Loucy (cell line): Measurements from ENCODE around the gene GIGYF2.

Source experiments
- H2AFZ ChIP-seq: fragments of 200-600 bp; sonication (generic); 2 replicates; pipeline ENCODE4 v1.6.0; 2016; ENCODE audit warnings: antibody characterized with exemption, mild to moderate bottlenecking, low read length, moderate library complexity
- H3F3A ChIP-seq: fragments of 200-600 bp; 2 replicates; pipeline ENCODE4 v1.6.0; 2016; ENCODE audit warnings: antibody characterized with exemption, low read depth, mild to moderate bottlenecking
- H3K27me3 ChIP-seq: fragments of 200-600 bp; sonication (generic); 2 replicates; pipeline ENCODE4 v1.6.1; 2014; ENCODE audit warnings: low read length, mild to moderate bottlenecking; ENCODE audit not compliant: insufficient read depth, poor library complexity, severe bottlenecking
- H3K36me3 ChIP-seq: fragments of 200-600 bp; sonication (generic); 2 replicates; pipeline ENCODE4 v1.6.1; 2016; ENCODE audit warnings: low read length; ENCODE audit not compliant: insufficient read depth
- H3K4me1 ChIP-seq: fragments of 200-600 bp; sonication (generic); 2 replicates; pipeline ENCODE4 v1.5.1; 2014; ENCODE audit warnings: low read length, mild to moderate bottlenecking; ENCODE audit not compliant: insufficient read depth, poor library complexity, severe bottlenecking
- H3K4me2 ChIP-seq: fragments of 200-600 bp; sonication (generic); 2 replicates; pipeline ENCODE4 v1.6.0; 2014; ENCODE audit warnings: antibody characterized with exemption, low read length, low read depth, mild to moderate bottlenecking; ENCODE audit not compliant: poor library complexity, severe bottlenecking
- H3K4me3 ChIP-seq: fragments of 200-600 bp; sonication (generic); 2 replicates; pipeline ENCODE4 v1.5.1; 2014; ENCODE audit warnings: low read length, mild to moderate bottlenecking, mixed read lengths; ENCODE audit not compliant: poor library complexity, severe bottlenecking
- H3K79me2 ChIP-seq: fragments of 200-600 bp; sonication (generic); 2 replicates; pipeline ENCODE4 v1.6.1; 2014; ENCODE audit warnings: low read length; ENCODE audit not compliant: insufficient read depth
- H3K9ac ChIP-seq: fragments of 200-600 bp; sonication (generic); 2 replicates; pipeline ENCODE4 v1.6.0; 2014; ENCODE audit warnings: mild to moderate bottlenecking, low read depth, low read length, moderate library complexity; ENCODE audit not compliant: poor library complexity, severe bottlenecking
- H3K9me2 ChIP-seq: fragments of 200-600 bp; sonication (generic); replicated peaks from 2 replicates; pipeline ENCODE4 v1.6.1; 2016; ENCODE audit warnings: low read depth, low read length, mixed read lengths
- H3K9me3 ChIP-seq: fragments of 200-600 bp; sonication (generic); 2 replicates; pipeline ENCODE4 v1.6.1; 2014; ENCODE audit warnings: mild to moderate bottlenecking, antibody characterized with exemption, low read length, low read depth; ENCODE audit not compliant: insufficient read depth
- H4K20me1 ChIP-seq: fragments of 200-600 bp; sonication (generic); 2 replicates; pipeline ENCODE4 v1.6.0; 2014; ENCODE audit warnings: antibody characterized with exemption, low read length, mild to moderate bottlenecking; ENCODE audit not compliant: insufficient read depth, poor library complexity, severe bottlenecking
- CTCF ChIP-seq: fragments of 200-600 bp; sonication (generic); conservative IDR thresholded peaks from 2 replicates; pipeline ENCODE4 v1.5.1; 2014; ENCODE audit warnings: mild to moderate bottlenecking, antibody characterized with exemption, low read length
- EZH2phosphoT487 ChIP-seq: fragments of 200-600 bp; IDR thresholded peaks from 2 replicates; pipeline ENCODE4 v1.6.1; 2018; ENCODE audit warnings: antibody characterized with exemption, mild to moderate bottlenecking, moderate library complexity, borderline replicate concordance

The GIGYF2 gene

DNA sequence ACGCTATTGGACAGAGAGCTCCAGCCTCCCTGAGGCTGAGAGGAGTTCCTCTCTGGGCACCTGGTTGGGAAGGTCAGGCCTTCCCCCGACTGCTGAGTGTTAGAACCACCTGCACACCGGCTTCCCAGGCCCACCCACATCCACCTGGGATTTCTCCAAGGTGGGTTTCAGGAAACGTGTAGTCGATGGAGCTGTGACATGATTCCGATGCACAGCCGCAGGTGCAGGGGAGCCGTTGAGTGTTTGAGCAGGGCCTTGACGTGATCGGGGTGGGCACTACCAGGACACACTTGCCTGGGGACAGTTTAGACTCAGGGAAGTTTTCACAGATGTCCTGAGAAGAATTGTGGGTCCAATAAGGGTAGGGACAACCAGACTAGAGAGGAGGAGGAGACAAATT lies 21.8 kb upstream of the GIGYF2 start:
- no peak overlapping the region for H3K4me2 ChIP-seq
- H3K9me2 ChIP-seq, result no peaks in the 10 kb centered on the region
- no peaks in the 10 kb centered on the region for H3F3A ChIP-seq
- no peaks in the 10 kb centered on the region for H3K36me3 ChIP-seq
- TF ChIP-seq EZH2phosphoT487, result no peak
- no peak for TF ChIP-seq CTCF
- no peaks in the 10 kb centered on the region for H3K27me3 ChIP-seq
- H2AFZ ChIP-seq, result no peak overlapping the region
- H3K9ac ChIP-seq, result no peak overlapping the region
- H3K9me3 ChIP-seq, result no peaks in the 10 kb centered on the region
- H3K4me1 ChIP-seq, result peaks cover 5% of the 10 kb centered on the region
- no peak overlapping the region for H3K4me3 ChIP-seq
- H4K20me1 ChIP-seq, result no peaks in the 10 kb centered on the region
- H3K79me2 ChIP-seq, result no peaks in the 10 kb centered on the region

DNA sequence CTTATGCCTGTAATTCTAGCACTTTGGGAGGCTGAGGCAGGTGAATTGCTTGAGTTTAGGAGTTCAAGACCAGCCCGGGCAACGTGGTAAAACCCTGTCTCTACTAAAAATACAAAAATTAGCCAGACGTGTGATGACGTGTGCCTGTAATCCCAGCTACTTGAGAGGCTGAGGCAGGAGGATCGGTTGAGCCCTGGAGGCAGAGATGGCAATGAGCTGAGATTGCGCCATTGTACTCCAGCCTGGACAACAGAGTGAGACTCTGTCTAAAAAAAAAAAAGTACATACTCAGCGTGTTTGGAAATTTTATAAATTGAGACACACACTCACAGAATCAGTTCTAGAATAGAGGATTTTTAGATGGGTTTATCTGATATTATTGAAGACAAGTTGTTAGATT lies 17.1 kb upstream of the GIGYF2 start:
- Histone ChIP-seq H3K36me3 (no peaks in the 10 kb centered on the region), H3K9me3 (no peaks in the 10 kb centered on the region)

GRCh38 chr2:232681527-232681926 lies 15.6 kb upstream of the GIGYF2 start:
- Histone ChIP-seq H3K4me3 (no peak overlapping the region), H3K9me2 (no peaks in the 10 kb centered on the region), H3K4me1 (peaks cover 2% of the 10 kb centered on the region), H3F3A (no peaks in the 10 kb centered on the region), H3K79me2 (no peaks in the 10 kb centered on the region), H2AFZ (no peak overlapping the region), H4K20me1 (no peaks in the 10 kb centered on the region), H3K9me3 (no peaks in the 10 kb centered on the region), H3K4me2 (no peak overlapping the region), H3K27me3 (no peaks in the 10 kb centered on the region), H3K36me3 (no peaks in the 10 kb centered on the region), H3K9ac (no peak overlapping the region)
- TF ChIP-seq EZH2phosphoT487 (no peak), CTCF (no peak)

More for the DNA sequence above, 17.1 kb upstream of the GIGYF2 start:
- Histone ChIP-seq H3K4me3 (no peak overlapping the region), H2AFZ (no peak overlapping the region), H3K9me2 (no peaks in the 10 kb centered on the region), H4K20me1 (no peaks in the 10 kb centered on the region), H3K27me3 (no peaks in the 10 kb centered on the region), H3K4me2 (no peak overlapping the region), H3K79me2 (no peaks in the 10 kb centered on the region), H3K9ac (no peak overlapping the region), H3F3A (no peaks in the 10 kb centered on the region), H3K4me1 (peaks cover 5% of the 10 kb centered on the region)
- TF ChIP-seq CTCF (no peak), EZH2phosphoT487 (no peak)
